Hepatocyte (in vitro differentiated cells): Measurements from ENCODE around the gene CWC25. TPM values are rescaled to one million over a fixed set of nuclear protein-coding genes. Genes with fewer than 3 reads are reported as not detected.
A peak's percentile ranks its signal among the peaks of the same experiment; 100 is the strongest.

ENCODE experiments used
- DNase-seq: peaks from one replicate; pipeline ENCODE4 v3.0.0-alpha.2; 2016; ENCODE audit warnings: low spot score
- H2AFZ ChIP-seq: fragments of 200-600 bp; sonication (generic); 2 replicates; pipeline ENCODE4 v1.6.0; 2016; ENCODE audit warnings: antibody characterized with exemption, mild to moderate bottlenecking
- H3K27ac ChIP-seq: fragments of 200-600 bp; sonication (generic); 2 replicates; pipeline ENCODE4 v1.5.1; 2016; ENCODE audit warnings: mild to moderate bottlenecking
- H3K27me3 ChIP-seq: fragments of 200-600 bp; sonication (generic); 2 replicates; pipeline ENCODE4 v1.6.1; 2016
- H3K36me3 ChIP-seq: fragments of 200-600 bp; sonication (generic); replicated peaks from 2 replicates; pipeline ENCODE4 v1.5.1; 2016; ENCODE audit warnings: low read depth; ENCODE audit not compliant: insufficient read depth
- H3K4me1 ChIP-seq: fragments of 200-600 bp; sonication (generic); 2 replicates; pipeline ENCODE4 v1.5.1; 2016; ENCODE audit warnings: mild to moderate bottlenecking, moderate library complexity; ENCODE audit not compliant: insufficient read depth
- H3K4me2 ChIP-seq: fragments of 200-600 bp; sonication (generic); 2 replicates; pipeline ENCODE4 v1.6.0; 2016
- H3K4me3 ChIP-seq: fragments of 200-600 bp; sonication (generic); 2 replicates; pipeline ENCODE4 v1.5.1; 2016; ENCODE audit warnings: mild to moderate bottlenecking
- H3K79me2 ChIP-seq: fragments of 200-600 bp; sonication (generic); 2 replicates; pipeline ENCODE4 v1.6.0; 2017; ENCODE audit warnings: mild to moderate bottlenecking
- H3K9me2 ChIP-seq: fragments of 200-600 bp; sonication (generic); replicated peaks from 2 replicates; pipeline ENCODE4 v1.6.0; 2017; ENCODE audit warnings: mild to moderate bottlenecking; ENCODE audit not compliant: insufficient read depth
- H3K9me3 ChIP-seq: fragments of 200-600 bp; sonication (generic); 2 replicates; pipeline ENCODE4 v1.5.1; 2016; ENCODE audit warnings: low read depth, mild to moderate bottlenecking
- H4K20me1 ChIP-seq: fragments of 200-600 bp; sonication (generic); 2 replicates; pipeline ENCODE4 v1.6.0; 2016; ENCODE audit warnings: mild to moderate bottlenecking; ENCODE audit not compliant: insufficient read depth, poor library complexity, severe bottlenecking
- EZH2 ChIP-seq: fragments of 200-600 bp; sonication (generic); IDR thresholded peaks from 2 replicates; pipeline ENCODE4 v1.6.1; 2016; ENCODE audit warnings: antibody characterized with exemption, mild to moderate bottlenecking, borderline replicate concordance
- EZH2phosphoT487 ChIP-seq: fragments of 200-600 bp; sonication (generic); IDR thresholded peaks from one replicate; pipeline ENCODE4 v1.6.1; 2018; ENCODE audit warnings: antibody characterized with exemption, mild to moderate bottlenecking, low read depth, moderate library complexity; ENCODE audit not compliant: unreplicated experiment, severe bottlenecking
- WGBS: methylation state at CpG from one replicate; pipeline ENCODE4 v1.1.6; 2016; ENCODE audit warnings: low lambda C conversion rate; ENCODE audit errors: missing lambda C conversion rate; 5-methylcytosine and 5-hydroxymethylcytosine counted together
- polyA plus RNA-seq: library from polyadenylated mRNA; unstranded; fragments of >200 nt; fragmentation: Nextera tagmentation; extraction: Ambion mirVana; gene quantifications from 2 replicates; pipeline ENCODE4 v1.2.1, GENCODE V29; 2016
- total RNA-seq: library from RNA; depleted of rRNA; stranded (reverse); fragments of >200 nt; gene quantifications from 2 replicates; pipeline ENCODE4 v1.2.3, GENCODE V29; 2014
- TF ChIP-seq, protein P1 (sequence below): fragments of 200-600 bp; sonication (generic); IDR thresholded peaks from 2 replicates; pipeline ENCODE4 v1.5.1; 2016; ENCODE audit warnings: antibody characterized with exemption, mild to moderate bottlenecking; ENCODE audit not compliant: poor library complexity

Gene CWC25
- total and polyA plus RNA-seq, 2 experiments from 2014 or later, result 10.0 to 18.5 TPM

DNA sequence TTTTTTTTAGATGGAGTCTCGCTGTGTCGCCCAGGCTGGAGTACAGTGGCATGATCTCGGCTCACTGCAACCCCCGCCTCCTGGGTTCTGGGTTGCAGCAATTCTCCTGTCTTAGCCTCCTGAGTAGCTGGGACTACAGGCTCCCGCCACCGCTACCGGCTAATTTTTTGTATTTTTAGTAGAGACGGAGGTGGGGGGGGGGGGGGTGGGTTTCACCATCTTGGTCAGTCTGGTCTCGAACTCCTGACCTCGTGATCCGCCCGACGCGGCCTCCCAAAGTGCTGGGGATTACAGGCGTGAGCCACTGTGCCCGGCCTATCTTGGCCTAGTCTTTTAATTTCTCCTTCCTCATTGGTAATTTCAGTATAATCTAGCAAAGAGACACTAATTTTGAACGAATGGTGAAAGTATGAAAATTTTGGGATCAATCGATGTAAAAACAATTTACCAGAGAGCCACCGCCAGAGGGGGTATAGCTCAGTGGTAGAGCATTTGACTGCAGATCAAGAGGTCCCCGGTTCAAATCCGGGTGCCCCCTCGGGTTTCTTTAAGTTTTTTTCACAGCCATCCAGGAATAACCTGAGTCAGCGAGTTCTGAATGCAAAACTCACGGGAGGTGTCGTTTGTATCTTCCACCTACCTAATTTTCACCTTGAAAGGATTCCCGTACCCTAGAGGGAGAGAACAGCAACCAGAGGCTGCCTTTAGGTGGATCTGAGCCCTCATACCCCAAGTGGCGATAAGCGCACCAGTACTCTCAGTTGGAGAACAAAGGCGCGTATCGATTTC is 42.3 kb upstream of the CWC25 start:
- Histone ChIP-seq H3K4me3 (peak overlapping the region; percentile 27), H3K36me3 (no peaks in the 10 kb centered on the region), H3K27ac (peak overlapping the region; percentile 99), H4K20me1 (peaks cover 7% of the 10 kb centered on the region), H2AFZ (peak overlapping the region; percentile 59), H3K4me1 (peaks cover 7% of the 10 kb centered on the region), H3K9me2 (no peaks in the 10 kb centered on the region), H3K79me2 (peaks cover 24% of the 10 kb centered on the region), H3K9me3 (no peaks in the 10 kb centered on the region), H3K27me3 (no peaks in the 10 kb centered on the region), H3K4me2 (peak overlapping the region; percentile 89)
- peak; percentile 81 for DNase-seq
- WGBS, result 22% methylated on average over 29 of the region's 31 CpGs
- TF ChIP-seq EZH2phosphoT487, result no peak
- TF ChIP-seq, protein P1, sequence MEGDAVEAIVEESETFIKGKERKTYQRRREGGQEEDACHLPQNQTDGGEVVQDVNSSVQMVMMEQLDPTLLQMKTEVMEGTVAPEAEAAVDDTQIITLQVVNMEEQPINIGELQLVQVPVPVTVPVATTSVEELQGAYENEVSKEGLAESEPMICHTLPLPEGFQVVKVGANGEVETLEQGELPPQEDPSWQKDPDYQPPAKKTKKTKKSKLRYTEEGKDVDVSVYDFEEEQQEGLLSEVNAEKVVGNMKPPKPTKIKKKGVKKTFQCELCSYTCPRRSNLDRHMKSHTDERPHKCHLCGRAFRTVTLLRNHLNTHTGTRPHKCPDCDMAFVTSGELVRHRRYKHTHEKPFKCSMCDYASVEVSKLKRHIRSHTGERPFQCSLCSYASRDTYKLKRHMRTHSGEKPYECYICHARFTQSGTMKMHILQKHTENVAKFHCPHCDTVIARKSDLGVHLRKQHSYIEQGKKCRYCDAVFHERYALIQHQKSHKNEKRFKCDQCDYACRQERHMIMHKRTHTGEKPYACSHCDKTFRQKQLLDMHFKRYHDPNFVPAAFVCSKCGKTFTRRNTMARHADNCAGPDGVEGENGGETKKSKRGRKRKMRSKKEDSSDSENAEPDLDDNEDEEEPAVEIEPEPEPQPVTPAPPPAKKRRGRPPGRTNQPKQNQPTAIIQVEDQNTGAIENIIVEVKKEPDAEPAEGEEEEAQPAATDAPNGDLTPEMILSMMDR, result peak; percentile 31

- H3K4me1 ChIP-seq, result no peaks in the 10 kb centered on the region
- no peaks in the 10 kb centered on the region for H3K27me3 ChIP-seq
- no peaks in the 10 kb centered on the region for H3K79me2 ChIP-seq
- DNase-seq, result no peak
- H4K20me1 ChIP-seq, result no peaks in the 10 kb centered on the region
- no peaks in the 10 kb centered on the region for H3K9me3 ChIP-seq
- H3K27ac ChIP-seq, result no peak overlapping the region
- no peak overlapping the region for H3K4me2 ChIP-seq
- 65% methylated on average over 11 of the region's 11 CpGs for WGBS
- H3K9me2 ChIP-seq, result no peaks in the 10 kb centered on the region
- no peaks in the 10 kb centered on the region for H3K36me3 ChIP-seq
- no peak for TF ChIP-seq EZH2
- TF ChIP-seq, protein P1, result peak; percentile 27
- no peak overlapping the region for H3K4me3 ChIP-seq
- no peak overlapping the region for H2AFZ ChIP-seq
Observed at GRCh38 chr17:38864636-38865398, 39.7 kb upstream of the CWC25 start.

- H3K79me2 ChIP-seq, result no peaks in the 10 kb centered on the region
- no peak overlapping the region for H3K4me3 ChIP-seq
- no peaks in the 10 kb centered on the region for H3K4me1 ChIP-seq
- no peaks in the 10 kb centered on the region for H3K9me3 ChIP-seq
- no peaks in the 10 kb centered on the region for H3K9me2 ChIP-seq
- H3K4me2 ChIP-seq, result no peak overlapping the region
- no peaks in the 10 kb centered on the region for H3K36me3 ChIP-seq
- H2AFZ ChIP-seq, result no peak overlapping the region
- H3K27ac ChIP-seq, result no peak overlapping the region
- 57% methylated on average over 8 of the region's 8 CpGs for WGBS
- TF ChIP-seq, protein P1, result no peak
- TF ChIP-seq EZH2phosphoT487 (no peak), EZH2 (no peak)
- no peak for DNase-seq
- H4K20me1 ChIP-seq, result no peaks in the 10 kb centered on the region
- no peaks in the 10 kb centered on the region for H3K27me3 ChIP-seq
Observed at GRCh38 chr17:38861399-38861843, 36.3 kb upstream of the CWC25 start.
